ENCODE results near the gene TMC2.

- TF ChIP-seq, protein P1, sequence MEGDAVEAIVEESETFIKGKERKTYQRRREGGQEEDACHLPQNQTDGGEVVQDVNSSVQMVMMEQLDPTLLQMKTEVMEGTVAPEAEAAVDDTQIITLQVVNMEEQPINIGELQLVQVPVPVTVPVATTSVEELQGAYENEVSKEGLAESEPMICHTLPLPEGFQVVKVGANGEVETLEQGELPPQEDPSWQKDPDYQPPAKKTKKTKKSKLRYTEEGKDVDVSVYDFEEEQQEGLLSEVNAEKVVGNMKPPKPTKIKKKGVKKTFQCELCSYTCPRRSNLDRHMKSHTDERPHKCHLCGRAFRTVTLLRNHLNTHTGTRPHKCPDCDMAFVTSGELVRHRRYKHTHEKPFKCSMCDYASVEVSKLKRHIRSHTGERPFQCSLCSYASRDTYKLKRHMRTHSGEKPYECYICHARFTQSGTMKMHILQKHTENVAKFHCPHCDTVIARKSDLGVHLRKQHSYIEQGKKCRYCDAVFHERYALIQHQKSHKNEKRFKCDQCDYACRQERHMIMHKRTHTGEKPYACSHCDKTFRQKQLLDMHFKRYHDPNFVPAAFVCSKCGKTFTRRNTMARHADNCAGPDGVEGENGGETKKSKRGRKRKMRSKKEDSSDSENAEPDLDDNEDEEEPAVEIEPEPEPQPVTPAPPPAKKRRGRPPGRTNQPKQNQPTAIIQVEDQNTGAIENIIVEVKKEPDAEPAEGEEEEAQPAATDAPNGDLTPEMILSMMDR (IDR thresholded peaks at IDR 0.05), result no peak
- TF ChIP-seq SIN3A (IDR thresholded peaks at IDR 0.05; ENCODE audit: borderline replicate concordance, low read depth, low read length) (no peak), TAF1 (IDR thresholded peaks at IDR 0.05; ENCODE audit: borderline replicate concordance, low read depth, low read length) (no peak)
- TF ChIP-seq, protein P2, sequence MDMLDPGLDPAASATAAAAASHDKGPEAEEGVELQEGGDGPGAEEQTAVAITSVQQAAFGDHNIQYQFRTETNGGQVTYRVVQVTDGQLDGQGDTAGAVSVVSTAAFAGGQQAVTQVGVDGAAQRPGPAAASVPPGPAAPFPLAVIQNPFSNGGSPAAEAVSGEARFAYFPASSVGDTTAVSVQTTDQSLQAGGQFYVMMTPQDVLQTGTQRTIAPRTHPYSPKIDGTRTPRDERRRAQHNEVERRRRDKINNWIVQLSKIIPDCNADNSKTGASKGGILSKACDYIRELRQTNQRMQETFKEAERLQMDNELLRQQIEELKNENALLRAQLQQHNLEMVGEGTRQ (IDR thresholded peaks at IDR 0.05; ENCODE audit: borderline replicate concordance, low read depth, low read length), result no peak
Measured at GRCh38 chr20:2654384-2654822, 118.0 kb downstream of the TMC2 start.
